Esophagus muscularis mucosa (tissue), 4 donors: ENCODE measurements around the gene ARHGAP21. TPM values are rescaled to one million over a fixed set of nuclear protein-coding genes. Genes with fewer than 3 reads are reported as not detected.

Experiments
- DNase-seq: peaks from one replicate; pipeline ENCODE4 v3.0.0-alpha.2; 2017; ENCODE audit errors: extremely low spot score
- H3K27ac ChIP-seq, 4 donors: fragments of 200-600 bp; sonication (generic); replicated peaks in 1 of 4; 1 replicate in 3 of 4; 2 replicates in 1 of 4; pipeline ENCODE4 v1.5.1; 2016 to 2019; ENCODE audit warnings: mild to moderate bottlenecking in 1 of 4
- H3K27me3 ChIP-seq, 4 donors: fragments of 200-600 bp; sonication (generic); one replicate each; pipeline versions ENCODE4 v1.5.1 to v1.6.0; 2016 to 2019
- H3K36me3 ChIP-seq, 4 donors: fragments of 200-600 bp; sonication (generic); one replicate each; pipeline ENCODE4 v1.5.1; 2016 to 2019
- H3K4me1 ChIP-seq, 4 donors: fragments of 200-600 bp; sonication (generic); one replicate each; pipeline ENCODE4 v1.5.1; 2016 to 2019
- H3K4me3 ChIP-seq, 4 donors: fragments of 200-600 bp; sonication (generic); 1 replicate in 2 of 4; 2 replicates in 2 of 4; pipeline ENCODE4 v1.5.1; 2016 to 2019; ENCODE audit warnings: mild to moderate bottlenecking in 4 of 4, moderate library complexity in 1 of 4
- H3K9me3 ChIP-seq, 4 donors: fragments of 200-600 bp; sonication (generic); 1 replicate in 3 of 4; 2 replicates in 1 of 4; pipeline ENCODE4 v1.5.1; 2016 to 2019
- EP300 ChIP-seq: sonication (generic); formaldehyde crosslinking; IDR thresholded peaks from one replicate; pipeline ENCODE4 v1.6.1; 2017; ENCODE audit warnings: antibody characterized with exemption
- POLR2A ChIP-seq: fragments of 450-650 bp; IDR thresholded peaks from one replicate; pipeline ENCODE4 v1.6.1; 2017; ENCODE audit warnings: antibody characterized with exemption, moderate library complexity, mild to moderate bottlenecking, low read depth
- POLR2AphosphoS5 ChIP-seq, 2 donors: sonication (generic); formaldehyde crosslinking; IDR thresholded peaks; one replicate each; pipeline ENCODE4 v1.6.1; 2017; ENCODE audit warnings: antibody characterized with exemption in 2 of 2
- WGBS: methylation state at CpG from one replicate; pipeline ENCODE4 v1.1.5; 2018; 5-methylcytosine and 5-hydroxymethylcytosine counted together
- intact Hi-C: fragments of 100-400 bp; cut with DNase I; formaldehyde crosslinking; loops from one replicate; pipeline ENCODE4 v1.15.1; 2023
- total RNA-seq, 4 donors: library from RNA; depleted of rRNA; stranded (reverse); fragments of >200 nt; gene quantifications; one replicate each; pipeline versions ENCODE4 v1.1.0 to v1.2.1, GENCODE V29; 2016
- TF ChIP-seq, protein P1 (sequence below), 3 experiments: fragments of 200-600 bp in 2 of 3; fragments of 450-650 bp in 1 of 3; sonication (generic) in 2 of 3; IDR thresholded peaks; one replicate each; pipeline ENCODE4 v1.5.1; 2017 to 2019; ENCODE audit warnings: antibody characterized with exemption in 3 of 3, mild to moderate bottlenecking in 2 of 3, moderate library complexity in 1 of 3

Gene ARHGAP21
- total RNA-seq, 4 donors from 2014 or later, result 52.7 to 65.7 (median 61.1) TPM

GRCh38 chr10:24748214-24748613 lies 24.5 kb upstream of the ARHGAP21 start:
- TF ChIP-seq POLR2AphosphoS5 (IDR thresholded peaks at IDR 0.05) (no peak), EP300 (no peak), POLR2A (no peak)
- TF ChIP-seq, protein P1, sequence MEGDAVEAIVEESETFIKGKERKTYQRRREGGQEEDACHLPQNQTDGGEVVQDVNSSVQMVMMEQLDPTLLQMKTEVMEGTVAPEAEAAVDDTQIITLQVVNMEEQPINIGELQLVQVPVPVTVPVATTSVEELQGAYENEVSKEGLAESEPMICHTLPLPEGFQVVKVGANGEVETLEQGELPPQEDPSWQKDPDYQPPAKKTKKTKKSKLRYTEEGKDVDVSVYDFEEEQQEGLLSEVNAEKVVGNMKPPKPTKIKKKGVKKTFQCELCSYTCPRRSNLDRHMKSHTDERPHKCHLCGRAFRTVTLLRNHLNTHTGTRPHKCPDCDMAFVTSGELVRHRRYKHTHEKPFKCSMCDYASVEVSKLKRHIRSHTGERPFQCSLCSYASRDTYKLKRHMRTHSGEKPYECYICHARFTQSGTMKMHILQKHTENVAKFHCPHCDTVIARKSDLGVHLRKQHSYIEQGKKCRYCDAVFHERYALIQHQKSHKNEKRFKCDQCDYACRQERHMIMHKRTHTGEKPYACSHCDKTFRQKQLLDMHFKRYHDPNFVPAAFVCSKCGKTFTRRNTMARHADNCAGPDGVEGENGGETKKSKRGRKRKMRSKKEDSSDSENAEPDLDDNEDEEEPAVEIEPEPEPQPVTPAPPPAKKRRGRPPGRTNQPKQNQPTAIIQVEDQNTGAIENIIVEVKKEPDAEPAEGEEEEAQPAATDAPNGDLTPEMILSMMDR (IDR thresholded peaks at IDR 0.05), result no peak
- intact Hi-C loops, result no loop called here
- no peak for DNase-seq
- Histone ChIP-seq H3K27me3 (no peaks in the 10 kb centered on the region), H3K4me3 (no peak overlapping the region), H3K27ac (no peak overlapping the region), H3K9me3 (no peaks in the 10 kb centered on the region), H3K36me3 (no peaks in the 10 kb centered on the region), H3K4me1 (peaks cover 0 to 8% (median 2%) of the 10 kb centered on the region in 4 donors)
- 93% methylated on average over 4 of the region's 4 CpGs for WGBS

DNA sequence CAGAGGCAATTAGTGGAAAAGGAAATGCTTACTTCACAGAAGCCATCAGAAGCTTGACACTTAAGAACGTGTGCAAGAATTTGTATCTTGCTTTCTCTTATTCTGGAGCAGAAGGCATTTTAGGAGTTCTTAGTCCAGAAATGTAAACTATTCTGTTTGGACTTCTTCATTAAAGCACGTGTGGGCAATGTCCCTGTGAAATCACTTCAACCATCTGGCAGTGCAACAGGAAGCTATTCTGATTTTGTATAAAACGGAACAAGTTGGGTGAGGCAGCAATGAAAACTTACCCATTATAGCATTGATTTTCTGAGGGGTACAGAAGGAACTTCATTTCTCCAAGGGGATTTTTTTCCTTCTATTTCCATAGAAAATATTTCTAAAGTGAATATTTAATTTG lies 21.3 kb upstream of the ARHGAP21 start:
- no peaks in the 10 kb centered on the region for H3K27me3 ChIP-seq
- H3K36me3 ChIP-seq, result no peaks in the 10 kb centered on the region
- 13% methylated on average over 3 of the region's 3 CpGs for WGBS
- no peak overlapping the region for H3K27ac ChIP-seq
- TF ChIP-seq, protein P1 (IDR thresholded peaks at IDR 0.05), result no peak
- TF ChIP-seq POLR2AphosphoS5 (IDR thresholded peaks at IDR 0.05), result no peak
- DNase-seq, result no peak
- H3K4me3 ChIP-seq, result no peak overlapping the region
- intact Hi-C loops, result no loop called here
- peaks cover 0 to 8% (median 2%) of the 10 kb centered on the region in 4 donors for H3K4me1 ChIP-seq
- peaks cover 0 to 8% (median 3%) of the 10 kb centered on the region in 4 donors for H3K9me3 ChIP-seq

DNA sequence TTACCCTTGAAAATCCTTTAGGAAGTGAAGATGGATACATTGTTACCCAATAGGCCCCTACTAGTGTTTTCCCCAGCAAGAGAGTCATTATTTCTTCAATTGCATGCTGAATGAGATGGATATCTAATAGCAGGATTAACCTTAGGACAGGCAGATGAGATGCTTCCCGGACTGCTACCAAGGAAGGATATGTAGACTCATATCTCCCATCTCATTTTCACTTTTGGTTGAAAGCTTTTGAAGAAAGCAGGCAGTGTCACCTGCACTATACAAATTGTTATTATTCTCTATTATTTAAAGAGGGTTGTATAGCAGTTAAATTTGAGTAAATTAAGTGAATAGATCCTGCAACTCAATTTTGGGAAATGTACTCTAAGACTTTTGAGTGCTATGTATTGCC lies 17.0 kb upstream of the ARHGAP21 start:
- Histone ChIP-seq H3K27ac (no peak overlapping the region), H3K36me3 (no peaks in the 10 kb centered on the region), H3K4me3 (no peak overlapping the region), H3K9me3 (peaks cover 0 to 8% (median 3%) of the 10 kb centered on the region in 4 donors), H3K27me3 (no peaks in the 10 kb centered on the region), H3K4me1 (peaks cover 0 to 8% (median 2%) of the 10 kb centered on the region in 4 donors)
- intact Hi-C loops, result no loop called here
- 93% methylated on average over 1 of the region's 1 CpG for WGBS
- no peak for TF ChIP-seq EP300
- no peak for TF ChIP-seq POLR2AphosphoS5 (IDR thresholded peaks at IDR 0.05)
- TF ChIP-seq, protein P1 (IDR thresholded peaks at IDR 0.05), result no peak
- TF ChIP-seq POLR2A, result no peak
- no peak for DNase-seq

DNA sequence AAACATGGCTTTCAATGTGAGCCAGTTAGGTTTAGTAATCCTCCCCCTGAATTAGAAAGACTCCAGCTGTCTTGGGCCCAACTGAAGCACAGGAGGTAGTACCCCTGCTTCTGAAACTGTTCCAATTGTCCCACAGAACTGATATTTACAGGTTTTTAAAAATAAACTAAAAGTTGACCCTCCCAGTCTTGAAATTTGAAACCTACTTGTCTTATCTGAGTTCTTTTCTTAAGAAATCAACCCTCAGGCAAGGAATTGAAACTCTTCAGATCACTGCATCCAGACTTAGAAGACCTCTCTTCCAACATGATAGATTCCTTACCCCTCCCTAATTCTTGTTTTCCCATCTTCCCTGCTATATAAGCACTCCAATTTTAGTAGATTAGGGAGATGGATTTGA lies 13.3 kb upstream of the ARHGAP21 start:
- H3K27ac ChIP-seq, result no peak overlapping the region
- no peak overlapping the region for H3K4me3 ChIP-seq
- no peaks in the 10 kb centered on the region for H3K36me3 ChIP-seq
- no peaks in the 10 kb centered on the region for H3K27me3 ChIP-seq
- no peak for TF ChIP-seq POLR2A
- TF ChIP-seq, protein P1 (IDR thresholded peaks at IDR 0.05), result no peak
- no peak for TF ChIP-seq EP300
- TF ChIP-seq POLR2AphosphoS5 (IDR thresholded peaks at IDR 0.05), result no peak
- no peak for DNase-seq
- intact Hi-C loops, result no loop called here
- H3K9me3 ChIP-seq, result peaks cover 0 to 8% (median 3%) of the 10 kb centered on the region in 4 donors
- H3K4me1 ChIP-seq, result no peaks in the 10 kb centered on the region

- no peak for DNase-seq
- H3K27me3 ChIP-seq, result no peaks in the 10 kb centered on the region
- no peak overlapping the region for H3K4me3 ChIP-seq
- no peaks in the 10 kb centered on the region for H3K36me3 ChIP-seq
- intact Hi-C loops, result no loop called here
- no peak for TF ChIP-seq POLR2AphosphoS5 (IDR thresholded peaks at IDR 0.05)
- no peak for TF ChIP-seq POLR2A
- no peak for TF ChIP-seq EP300
- TF ChIP-seq, protein P1 (IDR thresholded peaks at IDR 0.05), result no peak
- H3K9me3 ChIP-seq, result no peaks in the 10 kb centered on the region
- WGBS, result 80% methylated on average over 1 of the region's 1 CpG
- H3K27ac ChIP-seq, result no peak overlapping the region
- H3K4me1 ChIP-seq, result no peaks in the 10 kb centered on the region
Measured at GRCh38 chr10:24731942-24732341, 8.3 kb upstream of the ARHGAP21 start.
